SK-N-SH (cell line): ENCODE data around the gene RCAN3. TPM values are rescaled to one million over a fixed set of nuclear protein-coding genes. Genes with fewer than 3 reads are reported as not detected.

Experiments
- CTCF ChIA-PET: fragments of 300-600, 350-600 bp; formaldehyde crosslinking; extraction: SDS; loops from one replicate; lab custom pipeline; 2021; lab: Yijun Ruan, JAX
- POLR2A ChIA-PET: fragments of 350-600 bp; sonication (Branson Sonifier 250); formaldehyde crosslinking; extraction: SDS; loops from one replicate; lab custom pipeline; 2020; ENCODE audit warnings: antibody characterized with exemption, inconsistent platforms; lab: Yijun Ruan, JAX
- DNase-seq: peaks from one replicate; pipeline ENCODE4 v3.0.0; 2012
- H2AFZ ChIP-seq: fragments of 200-600 bp; sonication (generic); 2 replicates; pipeline ENCODE4 v1.8.1; 2016; ENCODE audit warnings: antibody characterized with exemption, mild to moderate bottlenecking, low read depth
- H3F3A ChIP-seq: fragments of 200-600 bp; sonication (generic); replicated peaks from 2 replicates; pipeline ENCODE3; 2016; ENCODE audit warnings: antibody characterized with exemption, mild to moderate bottlenecking; ENCODE audit not compliant: insufficient read depth
- H3K27ac ChIP-seq, 2 experiments: fragments of 200-500 bp in 1 of 2; fragments of 200-600 bp in 1 of 2; sonication (Bioruptor generic) in 1 of 2; sonication (generic), shearing (Covaris generic) in 1 of 2; 2 replicates each; pipeline versions ENCODE4 v1.5.1 to v1.6.1; 2014 to 2016; ENCODE audit warnings: low read depth in 2 of 2, inconsistent platforms in 1 of 2, low read length in 1 of 2, mild to moderate bottlenecking in 1 of 2, mixed read lengths in 1 of 2
- H3K27me3 ChIP-seq: fragments of 200-600 bp; sonication (generic), shearing (Covaris generic); 2 replicates; pipeline ENCODE4 v1.6.1; 2016; ENCODE audit warnings: mixed run types; ENCODE audit not compliant: insufficient read depth
- H3K36me3 ChIP-seq, 2 experiments: fragments of 200-500 bp in 1 of 2; fragments of 200-600 bp in 1 of 2; sonication (Bioruptor generic) in 1 of 2; sonication (generic) in 1 of 2; replicated peaks in 1 of 2; 2 replicates each; pipeline versions ENCODE3 to v1.5.1; 2014 to 2016; ENCODE audit warnings: low read length in 1 of 2, mild to moderate bottlenecking in 1 of 2; ENCODE audit not compliant: insufficient read depth in 2 of 2, control insufficient read depth in 1 of 2
- H3K4me1 ChIP-seq, 2 experiments: fragments of 200-500 bp in 1 of 2; fragments of 200-600 bp in 1 of 2; sonication (Bioruptor generic) in 1 of 2; sonication (generic), shearing (Covaris generic) in 1 of 2; 2 replicates each; pipeline versions ENCODE4 v1.5.1 to v1.6.1; 2014 to 2016; ENCODE audit warnings: low read depth in 1 of 2, low read length in 1 of 2, mixed run types in 1 of 2; ENCODE audit not compliant: insufficient read depth in 2 of 2, control insufficient read depth in 1 of 2
- H3K4me2 ChIP-seq: fragments of 200-600 bp; sonication (generic), shearing (Covaris generic); 2 replicates; pipeline ENCODE4 v1.6.1; 2017; ENCODE audit warnings: mixed run types
- H3K4me3 ChIP-seq, 2 experiments: fragments of 200-500 bp in 1 of 2; fragments of 200-600 bp in 1 of 2; sonication (Bioruptor generic) in 1 of 2; sonication (generic), shearing (Covaris generic) in 1 of 2; 2 replicates each; pipeline versions ENCODE4 v1.5.1 to v1.8.1; 2014 to 2016; ENCODE audit warnings: low read depth in 2 of 2, inconsistent platforms in 1 of 2, low read length in 1 of 2, mild to moderate bottlenecking in 1 of 2, mixed read lengths in 1 of 2, moderate library complexity in 1 of 2
- H3K79me2 ChIP-seq: fragments of 200-600 bp; sonication (generic); 2 replicates; pipeline ENCODE4 v1.8.1; 2017; ENCODE audit warnings: mild to moderate bottlenecking; ENCODE audit not compliant: insufficient read depth
- H3K9ac ChIP-seq: fragments of 200-600 bp; sonication (generic); 2 replicates; pipeline ENCODE4 v1.6.1; 2017; ENCODE audit warnings: mixed run types
- H3K9me2 ChIP-seq: fragments of 200-600 bp; sonication (generic); 2 replicates; pipeline ENCODE4 v1.6.1; 2017; ENCODE audit warnings: mixed run types
- H3K9me3 ChIP-seq: fragments of 200-600 bp; sonication (generic); 2 replicates; pipeline ENCODE4 v1.6.1; 2017; ENCODE audit warnings: mixed run types, mild to moderate bottlenecking, moderate library complexity
- H4K20me1 ChIP-seq: fragments of 200-600 bp; sonication (generic); 2 replicates; pipeline ENCODE4 v1.6.1; 2017; ENCODE audit warnings: mild to moderate bottlenecking, mixed run types; ENCODE audit not compliant: insufficient read depth
- CHD2 ChIP-seq: fragments of 150-350 bp; IDR thresholded peaks from 2 replicates; pipeline ENCODE4 v1.6.1; 2018; ENCODE audit warnings: low read length; ENCODE audit not compliant: partially characterized antibody
- ELF1 ChIP-seq: IDR thresholded peaks from 2 replicates; pipeline ENCODE4 v1.4.0; 2012
- EP300 ChIP-seq, 2 experiments: IDR thresholded peaks; 2 replicates each; pipeline versions ENCODE4 v1.4.0 to v1.6.1; 2012; ENCODE audit warnings: borderline replicate concordance in 1 of 2, low read depth in 1 of 2, low read length in 1 of 2
- EZH2phosphoT487 ChIP-seq: fragments of 200-600 bp; sonication (generic); IDR thresholded peaks from 2 replicates; pipeline ENCODE4 v1.6.1; 2017; ENCODE audit warnings: low read depth, mixed run types, mild to moderate bottlenecking, antibody characterized with exemption, moderate library complexity, borderline replicate concordance
- FOSL2 ChIP-seq: IDR thresholded peaks from 2 replicates; pipeline ENCODE4 v1.4.0; 2012; ENCODE audit warnings: low read depth, mild to moderate bottlenecking, moderate library complexity, borderline replicate concordance
- GABPA ChIP-seq: IDR thresholded peaks from 2 replicates; pipeline ENCODE4 v1.4.0; 2012; ENCODE audit warnings: low read depth, mild to moderate bottlenecking
- MXI1 ChIP-seq: IDR thresholded peaks from 2 replicates; pipeline ENCODE4 v1.6.1; 2012; ENCODE audit warnings: mild to moderate bottlenecking, low read depth, low read length, improper control_type of control experiment
- NFIC ChIP-seq: IDR thresholded peaks from 2 replicates; pipeline ENCODE4 v1.4.0; 2012; ENCODE audit warnings: borderline replicate concordance
- NRF1 ChIP-seq: IDR thresholded peaks from 2 replicates; pipeline ENCODE4 v1.6.1; 2012; ENCODE audit warnings: low read depth, mild to moderate bottlenecking, low read length
- RAD21 ChIP-seq: IDR thresholded peaks from 2 replicates; pipeline ENCODE4 v1.6.1; 2012; ENCODE audit warnings: mild to moderate bottlenecking, low read length
- RCOR1 ChIP-seq: fragments of 150-350 bp; IDR thresholded peaks from 2 replicates; pipeline ENCODE4 v1.6.1; 2017; ENCODE audit warnings: antibody characterized with exemption, low read length
- REST ChIP-seq: IDR thresholded peaks from 2 replicates; pipeline ENCODE4 v1.6.1; 2012; ENCODE audit warnings: mild to moderate bottlenecking, low read depth, low read length, moderate library complexity
- RXRA ChIP-seq: IDR thresholded peaks from 2 replicates; pipeline ENCODE4 v1.4.0; 2012; ENCODE audit warnings: low read depth, mild to moderate bottlenecking, borderline replicate concordance
- SIN3A ChIP-seq: IDR thresholded peaks from 2 replicates; pipeline ENCODE4 v1.6.1; 2012; ENCODE audit warnings: low read depth, mild to moderate bottlenecking, low read length, moderate library complexity, borderline replicate concordance
- USF1 ChIP-seq: IDR thresholded peaks from 2 replicates; pipeline ENCODE4 v1.4.0; 2012; ENCODE audit warnings: low read depth, borderline replicate concordance
- USF2 ChIP-seq: fragments of 150-350 bp; IDR thresholded peaks from 2 replicates; pipeline ENCODE4 v1.6.1; 2017; ENCODE audit warnings: antibody characterized with exemption, low read length, low read depth, borderline replicate concordance
- WGBS: methylation state at CpG from one replicate; pipeline ENCODE4 v1.1.6; 2017; ENCODE audit warnings: low lambda C conversion rate; 5-methylcytosine and 5-hydroxymethylcytosine counted together
- polyA plus RNA-seq, 3 experiments: library from polyadenylated mRNA; depleted of rRNA; stranded (reverse); fragments of >200 nt; gene quantifications; 2 replicates each; pipeline ENCODE4 v1.2.3, GENCODE V29; 2012

The RCAN3 gene
- polyA plus RNA-seq, 1 of the 3 experiments (the other 2 are of a cell fraction), result 4.8 TPM

- peaks cover 4% of the 10 kb centered on the region; the same call in 1 of the 2 replicates for H3K79me2 ChIP-seq
- no peak for DNase-seq
- CTCF ChIA-PET, result interaction anchor here (0.7 to 3.9 kb wide), 7 partner anchors 12 to 522 kb away, joined by 3 to 24 read pairs (median 3); no protein-coding TSS in a partner anchor
- no peaks in the 10 kb centered on the region for H3K27me3 ChIP-seq
- H3F3A ChIP-seq, result peaks cover 11% of the 10 kb centered on the region
- H3K9ac ChIP-seq, result no peak overlapping the region
- POLR2A ChIA-PET, result interaction anchor here (0.7 kb wide), 1 partner anchor 100 kb away, joined by 3 read pairs; no protein-coding TSS in a partner anchor
- TF ChIP-seq USF2, result no peak
- TF ChIP-seq FOSL2, result no peak
- TF ChIP-seq SIN3A, result no peak
- TF ChIP-seq EZH2phosphoT487, result no peak
- TF ChIP-seq NRF1, result no peak
- TF ChIP-seq MXI1, result no peak
- no peak for TF ChIP-seq EP300 (IDR thresholded peaks at IDR 0.05; ENCODE audit: borderline replicate concordance in 1 of 2, low read depth in 1 of 2, low read length in 1 of 2)
- no peak for TF ChIP-seq RAD21
- no peak for TF ChIP-seq REST
- no peak for TF ChIP-seq CHD2
- no peak for TF ChIP-seq USF1
- TF ChIP-seq NFIC, result no peak
- TF ChIP-seq RCOR1, result no peak
- no peak for TF ChIP-seq GABPA
- TF ChIP-seq RXRA, result no peak
- TF ChIP-seq ELF1, result no peak
- no peaks in the 10 kb centered on the region for H3K9me2 ChIP-seq
- no peaks in the 10 kb centered on the region for H3K36me3 ChIP-seq
- no peak overlapping the region for H2AFZ ChIP-seq
- 93% methylated on average over 5 of the region's 5 CpGs for WGBS
- peak overlapping the region in 1 of 2 experiments; percentile 41; a peak in 1 of 4 replicates for H3K27ac ChIP-seq
- no peak overlapping the region for H3K4me2 ChIP-seq
- peaks cover 0 to 3% of the 10 kb centered on the region in 2 experiments; a peak in 1 of 4 replicates for H3K4me1 ChIP-seq
- H3K4me3 ChIP-seq, result no peak overlapping the region
- 0 out of 2 replicates have a peak, but pooled peaks cover 5% of the 10 kb centered on the region for H4K20me1 ChIP-seq
- no peaks in the 10 kb centered on the region for H3K9me3 ChIP-seq
Measured at GRCh38 chr1:24514946-24515345, 12.3 kb downstream of the RCAN3 start.
